GM18505 (cell line): ENCODE measurements around the gene UBE2F.

ENCODE experiments used
- ATAC-seq: cut with Tn5 transposase; IDR thresholded peaks from one replicate; pipeline ENCODE4 v1.9.1; 2021; ENCODE audit not compliant: unreplicated experiment
- POLR2A ChIP-seq: IDR thresholded peaks from 4 replicates; pipeline ENCODE4 v1.6.1; 2011; ENCODE audit warnings: borderline replicate concordance; ENCODE audit not compliant: insufficient read depth, insufficient read length; ENCODE audit errors: extremely low read depth

UBE2F gene

GRCh38 chr2:238082827-238083226 lies 116.0 kb downstream of the UBE2F start:
- no peak for TF ChIP-seq POLR2A
- ATAC-seq, result no peak

- TF ChIP-seq POLR2A, result no peak
- ATAC-seq, result no peak
These were observed 117.1 kb downstream of the UBE2F start for GRCh38 chr2:238083919-238084318.

GRCh38 chr2:238084761-238085160 lies 117.9 kb downstream of the UBE2F start:
- no peak for TF ChIP-seq POLR2A
- ATAC-seq, result no peak

- no peak for TF ChIP-seq POLR2A
- no peak for ATAC-seq
These were observed 119.1 kb downstream of the UBE2F start for GRCh38 chr2:238085899-238086298.

- ATAC-seq, result no peak
- no peak for TF ChIP-seq POLR2A
These were observed 120.4 kb downstream of the UBE2F start for GRCh38 chr2:238087211-238087610.

GRCh38 chr2:238090887-238091286 lies 124.1 kb downstream of the UBE2F start:
- no peak for TF ChIP-seq POLR2A
- no peak for ATAC-seq

- no peak for TF ChIP-seq POLR2A
- no peak for ATAC-seq
These were observed 124.7 kb downstream of the UBE2F start for GRCh38 chr2:238091436-238092060.
